Measurements from ENCODE around the gene ADAMTSL2. TPM values are rescaled to one million over a fixed set of nuclear protein-coding genes. Genes with fewer than 3 reads are reported as not detected.

Gene ADAMTSL2
- total RNA-seq, 1 experiment from 2014 or later = not detected

DNA sequence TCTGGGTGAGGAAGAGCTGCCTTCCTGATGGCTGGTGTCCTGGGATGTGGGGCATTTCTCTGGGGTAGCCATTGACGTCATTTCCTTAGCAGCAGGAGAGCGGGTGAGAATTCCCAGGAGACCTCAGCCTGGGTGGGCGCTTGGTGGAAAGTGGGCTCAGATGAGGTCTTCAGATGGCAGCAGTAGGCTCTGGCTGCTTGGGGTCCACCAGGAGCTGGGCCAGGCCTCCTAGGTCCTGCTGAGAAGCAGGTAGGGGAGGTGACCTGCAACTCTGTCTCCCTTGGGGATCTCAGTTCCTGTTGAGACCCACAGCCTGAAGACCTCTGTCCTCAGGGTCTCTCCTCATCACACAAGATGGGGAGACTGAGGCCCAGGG, 43.2 kb downstream of the ADAMTSL2 start:
- ChIA-PET POLR2A (no interaction called here), CTCF (no interaction called here)
- Mint-ChIP-seq H3K27me3 (ENCODE audit: insufficient read depth, unreplicated experiment) (peaks cover 68% of the 10 kb centered on the region), H3K9me3 (ENCODE audit: unreplicated experiment) (no peaks in the 10 kb centered on the region), H3K4me1 (ENCODE audit: insufficient read depth, unreplicated experiment) (no peaks in the 10 kb centered on the region), H3K36me3 (ENCODE audit: insufficient read depth, unreplicated experiment) (no peaks in the 10 kb centered on the region), H3K27ac (ENCODE audit: low read depth, unreplicated experiment) (no peak overlapping the region), H3K4me3 (ENCODE audit: unreplicated experiment) (no peak overlapping the region)
- DNase-seq (ENCODE audit: unreplicated experiment) = no peak
- TF ChIP-seq, protein P1, sequence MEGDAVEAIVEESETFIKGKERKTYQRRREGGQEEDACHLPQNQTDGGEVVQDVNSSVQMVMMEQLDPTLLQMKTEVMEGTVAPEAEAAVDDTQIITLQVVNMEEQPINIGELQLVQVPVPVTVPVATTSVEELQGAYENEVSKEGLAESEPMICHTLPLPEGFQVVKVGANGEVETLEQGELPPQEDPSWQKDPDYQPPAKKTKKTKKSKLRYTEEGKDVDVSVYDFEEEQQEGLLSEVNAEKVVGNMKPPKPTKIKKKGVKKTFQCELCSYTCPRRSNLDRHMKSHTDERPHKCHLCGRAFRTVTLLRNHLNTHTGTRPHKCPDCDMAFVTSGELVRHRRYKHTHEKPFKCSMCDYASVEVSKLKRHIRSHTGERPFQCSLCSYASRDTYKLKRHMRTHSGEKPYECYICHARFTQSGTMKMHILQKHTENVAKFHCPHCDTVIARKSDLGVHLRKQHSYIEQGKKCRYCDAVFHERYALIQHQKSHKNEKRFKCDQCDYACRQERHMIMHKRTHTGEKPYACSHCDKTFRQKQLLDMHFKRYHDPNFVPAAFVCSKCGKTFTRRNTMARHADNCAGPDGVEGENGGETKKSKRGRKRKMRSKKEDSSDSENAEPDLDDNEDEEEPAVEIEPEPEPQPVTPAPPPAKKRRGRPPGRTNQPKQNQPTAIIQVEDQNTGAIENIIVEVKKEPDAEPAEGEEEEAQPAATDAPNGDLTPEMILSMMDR (IDR thresholded peaks at IDR 0.05; ENCODE audit: unreplicated experiment) = no peak
- no TSS peak for BruUV-seq (replicated peaks)
- intact Hi-C loops (cut with micrococcal nuclease) = no loop called here

DNA sequence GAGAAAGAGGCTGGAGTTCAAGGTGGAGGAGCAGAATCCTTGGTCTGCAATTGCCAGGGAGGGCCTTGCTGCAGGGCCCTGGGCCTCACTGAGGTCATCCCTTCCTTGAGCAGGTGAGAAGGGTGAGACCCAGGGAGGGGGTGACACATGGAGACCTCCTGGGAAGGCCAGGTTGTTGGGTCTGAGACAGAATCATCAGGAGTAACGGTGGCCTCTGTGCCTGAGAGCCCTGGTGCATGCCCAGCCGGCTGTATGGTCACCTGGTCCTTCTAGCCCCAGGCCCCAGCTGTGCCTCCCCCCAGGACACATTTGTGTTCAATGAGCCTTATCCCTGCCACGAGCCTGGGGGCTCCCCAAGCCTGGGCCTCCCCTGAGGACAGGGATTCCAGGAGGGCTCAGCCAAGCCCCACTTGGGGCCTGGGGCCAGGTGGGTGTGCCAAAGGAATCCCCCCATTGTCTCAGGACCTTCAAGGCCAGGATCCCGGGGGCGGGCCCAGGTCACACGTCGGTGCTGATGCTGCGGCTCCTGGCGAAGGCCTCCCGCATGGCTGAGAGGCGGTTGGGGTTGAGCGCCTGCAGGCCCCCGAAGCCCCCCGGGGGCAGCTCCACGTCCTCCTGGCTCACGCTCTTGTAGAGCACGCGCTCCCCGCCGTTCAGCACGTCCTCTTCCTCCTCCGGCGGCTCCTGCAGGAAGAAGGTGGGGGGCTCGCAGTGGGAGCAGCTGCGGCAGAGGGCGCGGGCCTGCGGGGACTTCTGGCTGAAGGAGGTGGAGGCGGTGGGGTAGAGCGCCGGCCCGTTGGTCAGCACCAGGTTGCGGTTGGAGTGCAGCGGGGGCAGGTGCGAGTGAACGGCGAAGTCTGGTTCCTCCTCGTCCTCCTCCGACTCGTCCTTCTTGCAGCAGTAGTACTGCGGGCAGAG, 44.3 kb downstream of the ADAMTSL2 start:
- ChIA-PET POLR2A (interaction anchor here (0.6 kb wide), 1 partner anchor 94 kb away, joined by 3 read pairs; no protein-coding TSS in a partner anchor), CTCF (no interaction called here)
- intact Hi-C loops (cut with micrococcal nuclease) = no loop called here
- no peak for DNase-seq (ENCODE audit: unreplicated experiment)
- H3K36me3 Mint-ChIP-seq (ENCODE audit: insufficient read depth, unreplicated experiment) = no peaks in the 10 kb centered on the region
- no TSS peak for BruUV-seq (replicated peaks)
- H3K4me1 Mint-ChIP-seq (ENCODE audit: insufficient read depth, unreplicated experiment) = no peaks in the 10 kb centered on the region
- no peak overlapping the region for H3K4me3 Mint-ChIP-seq (ENCODE audit: unreplicated experiment)
- TF ChIP-seq, protein P1 (IDR thresholded peaks at IDR 0.05; ENCODE audit: unreplicated experiment) = no peak
- H3K27ac Mint-ChIP-seq (ENCODE audit: low read depth, unreplicated experiment) = no peak overlapping the region
- H3K27me3 Mint-ChIP-seq (ENCODE audit: insufficient read depth, unreplicated experiment) = peaks cover 60% of the 10 kb centered on the region
- no peaks in the 10 kb centered on the region for H3K9me3 Mint-ChIP-seq (ENCODE audit: unreplicated experiment)

DNA sequence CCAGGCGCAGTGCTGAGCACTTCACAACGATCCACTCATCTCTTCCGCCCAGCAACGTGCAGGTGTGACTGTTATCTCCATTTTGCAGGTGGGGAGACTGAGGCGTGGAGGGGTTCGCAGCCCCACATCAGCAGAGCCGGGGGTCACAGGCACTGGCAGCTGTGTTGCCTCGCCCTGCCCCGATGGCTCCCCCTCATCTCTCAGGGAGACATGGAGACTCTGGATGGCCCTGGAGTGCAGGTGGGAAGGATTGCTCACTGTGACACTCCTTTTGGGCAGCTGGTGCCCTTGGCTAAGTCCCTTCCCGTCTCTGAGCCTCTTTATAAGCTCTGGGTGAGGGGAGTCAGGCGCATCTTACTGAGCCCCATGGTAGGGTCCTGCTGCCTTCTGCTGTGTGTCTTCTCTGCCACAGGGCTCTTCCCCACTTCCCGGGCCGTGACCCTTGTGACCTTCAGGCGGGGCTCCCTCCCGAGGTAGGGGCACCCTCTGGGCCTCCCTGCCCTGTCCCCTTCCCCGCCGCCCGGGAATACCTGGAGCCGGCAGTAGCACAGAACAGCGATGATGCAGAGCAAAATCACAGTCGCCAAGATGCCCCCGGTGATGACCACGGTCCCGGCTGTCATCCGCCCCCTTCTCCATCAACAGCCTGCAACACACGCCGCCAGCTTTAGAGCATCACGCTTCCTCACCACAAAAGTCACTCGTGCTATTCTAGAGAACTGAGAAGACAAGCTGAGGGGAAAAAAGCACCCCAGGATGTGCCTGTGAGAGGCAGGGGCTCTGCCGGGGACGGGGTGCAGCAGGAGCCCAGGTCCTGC, 45.3 kb downstream of the ADAMTSL2 start:
- H3K4me1 Mint-ChIP-seq (ENCODE audit: insufficient read depth, unreplicated experiment) = no peaks in the 10 kb centered on the region
- H3K27ac Mint-ChIP-seq (ENCODE audit: low read depth, unreplicated experiment) = no peak overlapping the region
- POLR2A ChIA-PET = interaction anchor here (0.6 kb wide), 2 partner anchors 18 to 93 kb away, joined by 3 read pairs; no protein-coding TSS in a partner anchor
- intact Hi-C loops (cut with micrococcal nuclease) = no loop called here
- BruUV-seq (replicated peaks) = no TSS peak
- no peaks in the 10 kb centered on the region for H3K9me3 Mint-ChIP-seq (ENCODE audit: unreplicated experiment)
- peaks cover 69% of the 10 kb centered on the region for H3K27me3 Mint-ChIP-seq (ENCODE audit: insufficient read depth, unreplicated experiment)
- H3K4me3 Mint-ChIP-seq (ENCODE audit: unreplicated experiment) = no peak overlapping the region
- no peak for DNase-seq (ENCODE audit: unreplicated experiment)
- TF ChIP-seq, protein P1 (IDR thresholded peaks at IDR 0.05; ENCODE audit: unreplicated experiment) = no peak
- CTCF ChIA-PET = no interaction called here
- H3K36me3 Mint-ChIP-seq (ENCODE audit: insufficient read depth, unreplicated experiment) = no peaks in the 10 kb centered on the region

DNA sequence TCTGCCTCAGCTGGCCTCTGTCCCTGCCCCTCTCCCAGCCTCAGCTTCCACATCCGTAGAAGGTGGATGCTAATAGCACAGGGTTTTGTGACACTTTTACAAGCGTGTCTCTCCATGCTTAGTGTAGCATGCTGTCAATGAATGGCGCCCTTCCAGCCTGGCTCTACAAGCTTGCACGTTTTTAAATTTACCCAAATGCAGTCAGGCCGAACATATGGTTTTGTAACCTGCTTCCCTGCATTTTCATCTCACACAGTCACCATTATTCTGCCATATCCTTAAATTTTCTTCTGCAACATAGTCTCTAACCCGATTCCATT, 45.9 kb downstream of the ADAMTSL2 start:
- POLR2A ChIA-PET = interaction anchor here (1.0 kb wide), 1 partner anchor 16 kb away, joined by 3 read pairs; no protein-coding TSS in a partner anchor
- H3K27ac Mint-ChIP-seq (ENCODE audit: low read depth, unreplicated experiment) = no peak overlapping the region
- CTCF ChIA-PET = no interaction called here
- no peak for DNase-seq (ENCODE audit: unreplicated experiment)
- intact Hi-C loops (cut with micrococcal nuclease) = no loop called here
- H3K36me3 Mint-ChIP-seq (ENCODE audit: insufficient read depth, unreplicated experiment) = no peaks in the 10 kb centered on the region
- H3K27me3 Mint-ChIP-seq (ENCODE audit: insufficient read depth, unreplicated experiment) = peaks cover 67% of the 10 kb centered on the region
- no peaks in the 10 kb centered on the region for H3K4me1 Mint-ChIP-seq (ENCODE audit: insufficient read depth, unreplicated experiment)
- no TSS peak for BruUV-seq (replicated peaks)
- H3K4me3 Mint-ChIP-seq (ENCODE audit: unreplicated experiment) = no peak overlapping the region
- TF ChIP-seq, protein P1 (IDR thresholded peaks at IDR 0.05; ENCODE audit: unreplicated experiment) = no peak
- H3K9me3 Mint-ChIP-seq (ENCODE audit: unreplicated experiment) = no peaks in the 10 kb centered on the region

All from MCF 10A (cell line).